HG03039 (cell line): Measurements from ENCODE around the gene CDK6.
A peak's percentile ranks its signal among the peaks of the same experiment; 100 is the strongest.
"Not testable (repeated sequence)": the region's sequence is repeated elsewhere in the genome, so short reads cannot be mapped to it uniquely, and the experiment has no call there.

Source experiments
- ATAC-seq: cut with Tn5 transposase; IDR thresholded peaks from one replicate; pipeline ENCODE4 v1.9.1; 2021; ENCODE audit warnings: mild to moderate bottlenecking, moderate library complexity; ENCODE audit not compliant: unreplicated experiment

CDK6 gene

GRCh38 chr7:92604517-92604916 lies 231.9 kb downstream of the CDK6 start:
- not testable (repeated sequence) for ATAC-seq

- ATAC-seq: no peak
Observed at GRCh38 chr7:92603089-92603445, 233.3 kb downstream of the CDK6 start.

- ATAC-seq: no peak
Observed at GRCh38 chr7:92602352-92603088, 233.9 kb downstream of the CDK6 start.

- ATAC-seq: peak; percentile 54
Observed at GRCh38 chr7:92598310-92598981, 237.9 kb downstream of the CDK6 start.

- ATAC-seq: no peak
Observed at GRCh38 chr7:92595281-92595680, 241.1 kb downstream of the CDK6 start.

GRCh38 chr7:92594746-92595145 lies 241.6 kb downstream of the CDK6 start:
- no peak for ATAC-seq

GRCh38 chr7:92590711-92591310 lies 245.6 kb downstream of the CDK6 start:
- ATAC-seq: no peak

GRCh38 chr7:92589056-92589455 lies 247.3 kb downstream of the CDK6 start:
- ATAC-seq: no peak

- no peak for ATAC-seq
Observed at GRCh38 chr7:92588561-92588960, 247.8 kb downstream of the CDK6 start.

- ATAC-seq: no peak
Observed at GRCh38 chr7:92586841-92587240, 249.5 kb downstream of the CDK6 start.

GRCh38 chr7:92586403-92586802 lies 250.0 kb downstream of the CDK6 start:
- no peak for ATAC-seq

GRCh38 chr7:92584953-92585352 lies 251.4 kb downstream of the CDK6 start:
- no peak for ATAC-seq

- ATAC-seq: no peak
Observed at GRCh38 chr7:92582948-92583347, 253.4 kb downstream of the CDK6 start.

- no peak for ATAC-seq
Observed at GRCh38 chr7:92576296-92576695, 260.1 kb downstream of the CDK6 start.

- no peak for ATAC-seq
Observed at GRCh38 chr7:92569137-92569536, 267.2 kb downstream of the CDK6 start.

- no peak for ATAC-seq
Observed at GRCh38 chr7:92567460-92567859, 268.9 kb downstream of the CDK6 start.

GRCh38 chr7:92563345-92563744 lies 273.0 kb downstream of the CDK6 start:
- no peak for ATAC-seq

GRCh38 chr7:92560602-92561001 lies 275.8 kb downstream of the CDK6 start:
- ATAC-seq: no peak

- no peak for ATAC-seq
Observed at GRCh38 chr7:92557808-92558362, 278.5 kb downstream of the CDK6 start.

GRCh38 chr7:92557249-92557648 lies 279.1 kb downstream of the CDK6 start:
- no peak for ATAC-seq
